Measurements from ENCODE around the gene FGR.

The FGR gene

DNA sequence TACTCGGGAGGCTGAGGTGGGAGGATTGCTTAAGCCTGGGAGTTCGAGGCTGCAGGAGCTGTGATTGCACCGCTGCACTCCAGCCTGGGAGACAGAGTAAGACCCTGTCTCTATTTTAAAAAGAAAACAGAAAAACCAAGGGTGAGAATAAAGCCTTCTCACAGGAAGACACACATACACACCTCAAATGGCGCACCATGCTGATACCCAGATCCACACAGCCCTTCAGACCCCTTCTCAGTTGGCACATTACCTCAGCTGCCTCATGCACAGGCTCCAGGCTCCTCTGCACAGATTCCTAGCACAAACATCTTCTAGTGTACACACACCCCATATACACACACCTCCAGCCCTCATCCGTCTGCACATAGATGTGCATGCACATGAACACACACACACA is 7.9 kb downstream of the FGR start:
- Histone ChIP-seq H2AFZ (ENCODE audit: low read depth) (no peak overlapping the region), H3K4me3 (IDR thresholded peaks at IDR 0.05; ENCODE audit: insufficient read depth, low read depth, low read length) (no peak overlapping the region), H3K4me1 (ENCODE audit: low read depth, poor library complexity, severe bottlenecking) (peaks cover 34% of the 10 kb centered on the region), H3K4me2 (no peak overlapping the region), H3K36me3 (ENCODE audit: insufficient read depth) (no peaks in the 10 kb centered on the region), H4K20me1 (ENCODE audit: insufficient read depth) (no peaks in the 10 kb centered on the region), H3K27ac (no peak overlapping the region), H3K27me3 (ENCODE audit: insufficient read depth, low read depth) (no peaks in the 10 kb centered on the region), H3K9ac (no peak overlapping the region), H3K79me2 (ENCODE audit: insufficient read depth, low read depth) (no peaks in the 10 kb centered on the region)
- no peak for TF ChIP-seq CTCF (conservative IDR thresholded peaks at IDR 0.05; ENCODE audit: low read depth, low read length)

DNA sequence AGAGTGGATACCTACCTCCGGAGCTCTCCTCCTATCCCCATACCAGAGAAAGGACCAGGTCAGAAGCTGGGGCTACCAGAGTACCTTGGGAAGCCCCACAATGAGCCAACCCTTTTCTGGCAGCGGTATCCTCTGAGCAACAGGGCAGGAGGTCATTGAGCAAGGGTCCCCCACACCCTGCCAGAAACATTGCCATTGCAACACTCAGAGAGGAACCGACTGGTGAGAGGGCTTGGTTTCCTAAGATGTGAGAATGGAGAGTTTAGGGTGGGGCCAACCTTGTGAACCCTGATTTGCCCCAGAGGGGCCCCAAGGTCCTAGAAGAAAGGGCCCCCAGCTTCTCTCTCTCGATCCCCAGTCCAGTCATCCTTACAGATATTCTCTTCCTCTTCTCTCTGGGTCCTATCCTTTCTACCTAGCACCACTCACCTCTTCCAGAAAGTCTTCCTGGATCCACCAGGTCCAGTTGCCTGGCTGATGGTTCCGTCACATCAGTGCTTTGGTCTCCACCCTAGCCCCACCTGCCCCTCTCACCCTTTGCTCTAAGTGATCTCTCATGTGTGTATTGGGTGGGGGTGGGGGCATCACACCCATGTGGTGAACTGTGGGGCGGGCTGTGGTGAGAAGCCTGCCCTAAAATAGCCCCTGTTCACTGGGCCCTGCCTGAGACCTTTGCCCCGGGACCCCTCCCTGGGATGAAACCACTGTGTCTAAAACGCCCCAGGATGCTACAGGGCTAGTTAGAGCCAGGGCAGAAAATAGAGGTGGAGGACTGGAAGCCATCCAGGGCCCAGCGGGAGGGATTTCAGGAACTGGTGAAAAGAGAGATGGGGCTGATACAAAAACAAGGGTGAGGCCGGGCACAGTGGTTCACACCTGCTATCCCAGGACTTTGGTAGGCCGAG is 8.7 kb downstream of the FGR start:
- Histone ChIP-seq H3K27ac (no peak overlapping the region), H3K4me3 (IDR thresholded peaks at IDR 0.05; ENCODE audit: insufficient read depth, low read depth, low read length) (no peak overlapping the region), H3K27me3 (ENCODE audit: insufficient read depth, low read depth) (no peaks in the 10 kb centered on the region), H3K4me2 (no peak overlapping the region), H3K79me2 (ENCODE audit: insufficient read depth, low read depth) (no peaks in the 10 kb centered on the region), H4K20me1 (ENCODE audit: insufficient read depth) (no peaks in the 10 kb centered on the region), H3K4me1 (ENCODE audit: low read depth, poor library complexity, severe bottlenecking) (peaks cover 26% of the 10 kb centered on the region), H2AFZ (ENCODE audit: low read depth) (no peak overlapping the region), H3K9ac (no peak overlapping the region), H3K36me3 (ENCODE audit: insufficient read depth) (no peaks in the 10 kb centered on the region)
- TF ChIP-seq CTCF (conservative IDR thresholded peaks at IDR 0.05; ENCODE audit: low read depth, low read length): no peak

- no peaks in the 10 kb centered on the region for H4K20me1 ChIP-seq (ENCODE audit: insufficient read depth)
- no peaks in the 10 kb centered on the region for H3K79me2 ChIP-seq (ENCODE audit: insufficient read depth, low read depth)
- H3K27ac ChIP-seq: no peak overlapping the region
- H3K4me2 ChIP-seq: no peak overlapping the region
- H3K36me3 ChIP-seq (ENCODE audit: insufficient read depth): no peaks in the 10 kb centered on the region
- no peak for TF ChIP-seq CTCF (conservative IDR thresholded peaks at IDR 0.05; ENCODE audit: low read depth, low read length)
- H3K4me1 ChIP-seq (ENCODE audit: low read depth, poor library complexity, severe bottlenecking): peaks cover 16% of the 10 kb centered on the region
- H3K27me3 ChIP-seq (ENCODE audit: insufficient read depth, low read depth): no peaks in the 10 kb centered on the region
- no peak overlapping the region for H3K4me3 ChIP-seq (IDR thresholded peaks at IDR 0.05; ENCODE audit: insufficient read depth, low read depth, low read length)
- H2AFZ ChIP-seq (ENCODE audit: low read depth): no peak overlapping the region
- no peak overlapping the region for H3K9ac ChIP-seq
Observed at GRCh38 chr1:27624467-27625178, 10.4 kb downstream of the FGR start.

DNA sequence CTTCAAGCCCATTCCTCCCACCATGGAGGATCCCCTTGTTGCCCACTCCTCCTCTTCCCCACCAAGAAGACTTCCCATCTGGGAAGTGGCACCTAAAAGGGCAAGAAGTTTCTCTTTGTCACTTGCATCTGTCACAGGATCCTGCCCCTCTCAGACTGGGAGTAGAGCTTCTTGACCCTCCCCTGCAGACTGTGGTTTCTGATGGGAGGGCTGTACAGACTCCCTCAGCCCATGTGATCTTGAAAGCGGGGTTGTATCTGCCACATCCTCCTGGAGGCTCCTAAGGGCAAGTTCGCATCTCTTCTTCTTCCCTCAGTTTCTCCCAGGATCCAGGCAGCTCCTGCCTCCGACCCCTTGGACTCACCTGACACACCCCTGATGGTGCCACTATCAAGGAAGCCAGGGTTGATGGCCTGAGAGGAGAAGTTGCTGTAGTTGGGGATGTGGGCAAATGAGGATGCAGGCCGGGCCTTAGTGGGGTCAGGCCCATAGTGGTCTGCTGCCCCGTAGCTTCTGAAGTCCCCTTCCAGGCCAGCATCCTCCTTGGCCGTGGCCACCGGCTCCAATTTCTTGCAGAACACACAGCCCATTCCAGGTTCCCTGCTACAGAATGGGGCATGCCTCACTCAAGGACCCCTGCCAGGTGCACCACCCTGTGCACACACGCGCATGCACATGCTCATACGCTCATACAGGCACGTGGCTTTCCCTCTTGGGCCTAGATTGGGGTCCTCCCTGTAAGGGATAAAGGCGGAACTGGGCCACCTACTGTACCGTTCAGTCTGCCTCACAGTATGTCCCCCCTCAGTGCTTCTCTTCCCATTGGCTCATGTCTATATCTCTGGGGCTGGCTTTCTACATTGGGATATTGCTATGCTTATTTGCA is 11.4 kb downstream of the FGR start:
- Histone ChIP-seq H3K79me2 (ENCODE audit: insufficient read depth, low read depth) (no peaks in the 10 kb centered on the region), H3K4me2 (no peak overlapping the region), H3K27me3 (ENCODE audit: insufficient read depth, low read depth) (no peaks in the 10 kb centered on the region), H3K27ac (no peak overlapping the region), H4K20me1 (ENCODE audit: insufficient read depth) (no peaks in the 10 kb centered on the region), H3K4me1 (ENCODE audit: low read depth, poor library complexity, severe bottlenecking) (peaks cover 14% of the 10 kb centered on the region), H2AFZ (ENCODE audit: low read depth) (no peak overlapping the region), H3K4me3 (IDR thresholded peaks at IDR 0.05; ENCODE audit: insufficient read depth, low read depth, low read length) (no peak overlapping the region), H3K9ac (no peak overlapping the region), H3K36me3 (ENCODE audit: insufficient read depth) (no peaks in the 10 kb centered on the region)
- TF ChIP-seq CTCF (conservative IDR thresholded peaks at IDR 0.05; ENCODE audit: low read depth, low read length): no peak
